Stomach (tissue), 4 donors: ENCODE results near the gene SUV39H2.

Source experiments
- CTCF ChIP-seq, 7 experiments: fragments of 450-650 bp in 4 of 7; fragments of 200-600 bp in 3 of 7; sonication (generic) in 3 of 7; IDR thresholded peaks; one replicate each; pipeline ENCODE4 v1.5.1; 2016 to 2019; ENCODE audit warnings: antibody characterized with exemption in 7 of 7, control low read depth in 2 of 7, mild to moderate bottlenecking in 1 of 7
- EP300 ChIP-seq: sonication (generic); formaldehyde crosslinking; IDR thresholded peaks from one replicate; pipeline ENCODE4 v1.6.1; 2017; ENCODE audit warnings: antibody characterized with exemption
- POLR2A ChIP-seq, 4 donors: fragments of 450-650 bp; IDR thresholded peaks; one replicate each; pipeline ENCODE4 v1.6.1; 2016; ENCODE audit warnings: antibody characterized with exemption in 4 of 4, control low read depth in 2 of 4, mild to moderate bottlenecking in 1 of 4, moderate library complexity in 1 of 4
- POLR2AphosphoS5 ChIP-seq, 3 donors: sonication (generic); formaldehyde crosslinking; IDR thresholded peaks; one replicate each; pipeline ENCODE4 v1.6.1; 2016; ENCODE audit warnings: antibody characterized with exemption in 3 of 3

DNA sequence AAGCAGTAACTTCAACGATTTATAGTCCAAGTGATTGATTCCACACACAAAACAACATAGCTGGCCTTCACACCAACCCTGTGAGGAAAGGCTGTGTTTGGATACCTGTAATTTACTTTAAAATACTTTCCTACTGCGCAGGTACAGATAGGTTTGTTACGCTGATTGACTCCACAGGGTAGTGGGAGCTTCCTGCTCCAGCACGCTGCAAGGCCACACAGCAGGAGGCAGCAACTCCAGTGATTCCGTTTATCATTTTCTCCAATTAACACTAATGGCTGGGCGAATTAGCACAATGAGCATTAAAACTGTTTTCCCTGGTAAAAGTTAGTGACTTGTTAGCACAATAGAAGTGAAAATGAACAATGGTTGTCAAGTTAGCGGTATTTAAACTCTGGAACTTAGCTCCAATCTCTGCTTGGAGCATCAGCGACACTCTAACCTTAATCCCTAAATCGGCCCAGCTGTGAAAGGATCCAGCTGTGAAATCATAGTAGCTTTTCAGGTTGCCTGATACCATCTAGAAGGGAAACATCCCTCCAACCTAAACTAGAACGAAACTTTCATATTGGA, 74.3 kb downstream of the SUV39H2 start:
- TF ChIP-seq CTCF (IDR thresholded peaks at IDR 0.05): no peak
- TF ChIP-seq POLR2A (IDR thresholded peaks at IDR 0.05): no peak
- no peak for TF ChIP-seq EP300
- TF ChIP-seq POLR2AphosphoS5 (IDR thresholded peaks at IDR 0.05): no peak
